HG02981 (cell line): ENCODE data around the gene ADARB1.

Experiments
- ATAC-seq: cut with Tn5 transposase; IDR thresholded peaks from one replicate; pipeline ENCODE4 v1.9.1; 2021; ENCODE audit warnings: mild to moderate bottlenecking, moderate library complexity; ENCODE audit not compliant: unreplicated experiment

Gene ADARB1

GRCh38 chr21:45054927-45055612, 19.3 kb upstream of the ADARB1 start:
- ATAC-seq = no peak

GRCh38 chr21:45055861-45056260, 18.5 kb upstream of the ADARB1 start:
- ATAC-seq = no peak

- ATAC-seq = no peak
Measured at GRCh38 chr21:45056296-45056904, 18.0 kb upstream of the ADARB1 start.

GRCh38 chr21:45056917-45057560, 17.3 kb upstream of the ADARB1 start:
- no peak for ATAC-seq

- no peak for ATAC-seq
Measured at GRCh38 chr21:45057886-45058285, 16.5 kb upstream of the ADARB1 start.

DNA sequence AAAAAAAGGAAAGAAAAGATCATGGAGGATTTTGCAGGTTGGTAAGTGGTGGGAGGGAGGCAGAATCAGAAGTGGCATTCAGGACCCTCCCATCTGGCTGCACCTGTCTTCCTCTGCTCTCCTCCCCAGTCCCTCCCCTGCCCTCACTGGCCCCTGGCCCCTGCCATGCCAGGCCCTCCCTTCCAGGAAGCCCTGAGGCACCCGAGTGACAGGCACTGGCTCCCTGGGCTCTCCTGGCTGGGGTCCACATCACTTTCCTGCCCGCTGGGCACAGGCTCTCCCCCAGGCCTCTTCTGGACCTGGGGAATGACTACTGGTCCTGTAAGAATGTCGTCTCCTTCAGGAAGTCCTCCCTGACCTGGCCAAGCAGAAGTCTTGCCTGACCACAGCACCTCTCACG, 15.3 kb upstream of the ADARB1 start:
- no peak for ATAC-seq

- ATAC-seq = no peak
Measured at GRCh38 chr21:45060089-45060488, 14.3 kb upstream of the ADARB1 start.

DNA sequence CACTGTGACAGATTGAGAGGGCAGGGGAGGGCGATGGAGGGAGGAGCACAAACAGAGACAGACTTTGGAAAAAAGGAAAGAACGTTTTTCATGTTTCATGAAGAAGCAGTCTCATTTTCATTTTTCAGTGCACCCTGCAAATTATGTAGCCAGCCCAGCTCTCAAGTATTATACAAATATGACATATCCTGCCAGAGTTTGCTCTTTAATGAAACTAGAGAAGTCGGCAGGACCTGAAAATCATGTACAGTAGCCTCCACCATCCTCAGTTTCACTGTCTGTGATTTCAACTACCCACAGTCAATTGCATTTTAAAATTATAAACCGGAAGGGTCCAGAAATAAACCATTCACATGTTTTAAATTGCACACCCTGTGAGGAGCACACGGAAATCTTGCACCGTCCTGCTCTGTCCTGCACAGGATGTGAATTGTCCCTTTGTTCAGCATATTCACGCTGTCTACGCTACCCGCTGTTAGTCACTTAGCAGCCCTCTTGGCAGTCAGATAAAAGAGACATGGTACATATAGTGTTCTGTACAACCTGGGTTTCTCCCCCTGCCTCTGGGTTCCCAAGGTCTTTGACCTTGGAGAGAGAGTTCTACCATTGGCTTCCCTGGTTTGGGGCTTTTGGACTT, 13.6 kb upstream of the ADARB1 start:
- no peak for ATAC-seq

DNA sequence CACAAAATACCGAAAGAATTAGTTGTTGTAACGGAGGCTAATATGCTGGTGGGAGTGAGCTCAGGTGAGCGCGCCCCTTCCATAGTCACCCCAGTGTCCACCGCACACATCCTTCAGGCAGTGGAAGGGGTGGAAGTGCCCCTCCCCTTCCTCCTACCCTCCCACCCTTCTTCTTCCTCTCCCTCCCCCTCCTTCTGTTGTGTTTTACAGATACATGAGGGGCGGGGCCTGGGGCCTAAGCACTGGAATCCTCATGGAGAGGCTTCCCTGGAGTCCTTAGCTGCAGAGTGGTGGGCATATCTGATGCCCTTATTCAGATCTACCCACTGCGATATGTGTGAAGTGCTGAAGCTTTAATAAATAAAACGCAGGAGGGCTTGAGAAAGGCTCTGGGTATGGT, 10.3 kb upstream of the ADARB1 start:
- ATAC-seq = no peak

DNA sequence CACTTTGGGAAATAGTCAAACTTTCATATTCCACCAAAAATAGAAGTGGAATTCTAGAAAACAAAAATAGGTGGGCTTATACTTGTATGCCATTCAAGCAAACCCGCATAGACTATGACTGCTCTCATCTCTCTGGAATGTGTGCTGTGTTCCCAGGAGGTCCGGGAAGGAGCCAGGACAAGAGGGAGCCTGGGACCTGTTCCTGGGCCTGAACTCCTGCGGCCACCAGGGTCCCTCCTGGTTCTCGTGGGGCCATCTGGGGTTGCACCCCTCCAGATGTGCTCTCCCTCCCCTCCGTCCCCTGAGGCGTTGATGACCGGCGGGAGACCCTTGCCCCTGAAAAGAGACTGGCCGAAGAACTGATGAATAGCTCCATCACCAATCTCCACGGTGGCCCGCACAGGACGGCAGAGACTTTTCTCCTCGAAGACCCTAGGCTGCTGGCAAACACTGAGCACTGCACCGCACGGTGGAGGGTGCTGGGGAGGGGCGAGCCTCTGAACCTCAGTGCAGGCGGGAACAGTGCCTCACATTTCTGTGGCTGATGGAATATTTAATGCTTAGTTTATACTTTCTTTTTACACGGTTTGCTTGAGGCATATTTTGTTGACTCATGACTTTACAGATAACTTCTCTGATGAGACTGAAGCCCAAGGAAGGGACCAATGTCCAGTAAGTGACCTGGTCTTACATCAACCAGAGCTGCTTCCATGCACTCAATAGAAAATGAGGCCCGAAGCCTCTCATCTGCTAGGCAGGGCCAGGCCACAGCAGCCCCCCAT, 9.6 kb upstream of the ADARB1 start:
- no peak for ATAC-seq

DNA sequence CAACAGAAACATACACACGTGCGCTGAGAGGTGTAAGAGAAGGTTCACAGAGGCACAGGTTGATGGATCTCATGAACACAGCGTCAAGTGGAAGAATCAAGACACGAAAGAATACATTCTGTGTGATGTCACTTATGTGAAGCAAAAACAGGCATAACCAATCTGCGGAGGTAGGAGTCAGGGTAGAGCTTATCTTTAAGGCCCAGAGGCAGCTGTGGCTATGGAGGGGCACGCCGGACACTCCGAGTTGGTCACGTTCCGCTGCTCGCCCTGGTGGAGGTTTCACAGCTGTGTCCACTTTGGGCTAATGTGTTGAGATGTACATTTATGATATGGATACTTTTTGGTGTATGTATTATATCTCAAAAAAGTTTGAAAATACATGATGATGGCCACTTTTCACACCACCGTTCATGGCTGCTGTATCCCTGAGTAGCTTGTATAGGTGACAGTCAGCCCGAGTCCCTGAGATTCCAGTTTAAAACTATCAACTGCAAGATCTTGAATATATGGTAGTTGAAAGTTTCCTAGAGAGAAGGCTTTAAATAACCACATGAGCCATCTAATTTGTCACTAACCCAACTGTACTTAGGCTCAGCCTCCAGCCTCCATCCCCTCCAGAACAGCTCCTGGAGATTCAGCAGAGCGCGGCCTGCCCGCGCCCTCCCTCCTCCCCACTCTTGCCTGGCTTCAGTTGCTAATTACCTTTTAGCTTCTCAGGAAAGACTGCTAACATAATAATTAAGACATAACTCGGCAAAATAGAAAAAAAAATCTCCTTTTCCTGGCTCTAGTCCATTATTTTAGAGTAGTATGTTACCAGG, 6.7 kb upstream of the ADARB1 start:
- ATAC-seq = no peak

GRCh38 chr21:45069085-45069484, 5.3 kb upstream of the ADARB1 start:
- no peak for ATAC-seq

DNA sequence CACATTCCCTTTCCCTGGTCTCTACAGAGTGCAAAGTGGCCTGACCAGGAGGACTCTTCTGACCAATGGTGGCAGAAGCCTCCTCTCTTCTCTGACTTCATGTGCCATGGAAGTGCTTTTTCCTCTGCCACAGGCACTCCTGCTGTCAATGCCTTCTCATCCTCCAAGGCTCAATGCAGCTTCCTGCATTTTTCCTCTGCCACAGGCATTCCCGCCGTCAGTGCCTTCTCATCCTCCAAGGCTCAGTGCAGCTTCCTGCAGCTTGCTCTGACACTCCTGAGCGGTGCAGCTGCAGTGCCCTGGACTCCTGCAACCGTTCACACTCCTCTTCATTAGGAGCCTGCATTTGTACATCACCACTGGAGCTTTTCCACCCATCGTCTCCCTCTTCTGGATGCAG, 4.7 kb upstream of the ADARB1 start:
- ATAC-seq = no peak

DNA sequence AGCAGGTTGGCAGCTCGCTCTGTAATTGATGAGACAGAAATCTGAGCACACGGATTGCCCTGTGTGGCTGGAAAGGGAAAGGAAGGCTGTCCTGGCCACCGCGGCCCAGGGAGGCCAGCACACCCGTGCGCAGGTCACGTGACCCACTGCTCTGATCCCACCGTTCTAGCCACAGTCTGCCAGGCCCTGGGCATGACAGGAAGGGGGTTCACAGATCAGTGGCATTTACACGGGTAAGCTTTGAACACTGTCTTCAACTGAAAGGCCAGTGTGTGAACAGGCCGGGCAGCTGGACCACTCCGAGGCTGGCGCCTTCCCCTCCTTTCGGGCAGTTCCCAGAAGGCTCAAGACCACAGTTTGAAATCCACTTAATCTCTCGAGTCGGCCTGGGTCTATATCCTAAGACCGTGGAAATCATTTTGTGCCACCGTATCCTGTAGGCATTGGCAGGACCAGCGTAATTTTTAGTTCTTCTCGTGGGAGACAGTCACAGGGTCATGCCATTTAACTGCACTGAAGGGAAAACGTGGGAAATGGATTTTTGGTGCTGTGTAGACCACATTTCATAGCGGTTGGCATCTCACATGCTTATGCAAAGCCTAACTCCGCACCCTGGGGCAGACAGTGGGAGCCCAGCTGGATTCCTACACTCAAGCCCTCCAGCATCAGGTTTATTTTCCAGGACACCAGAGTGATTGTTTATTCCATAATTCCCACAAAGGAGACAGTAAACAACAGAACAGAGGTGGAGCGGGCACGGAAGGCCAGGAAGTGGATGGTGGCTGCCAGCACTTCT, 3.1 kb upstream of the ADARB1 start:
- ATAC-seq = no peak

- ATAC-seq = no peak
Measured at GRCh38 chr21:45071874-45072737, 2.3 kb upstream of the ADARB1 start.

DNA sequence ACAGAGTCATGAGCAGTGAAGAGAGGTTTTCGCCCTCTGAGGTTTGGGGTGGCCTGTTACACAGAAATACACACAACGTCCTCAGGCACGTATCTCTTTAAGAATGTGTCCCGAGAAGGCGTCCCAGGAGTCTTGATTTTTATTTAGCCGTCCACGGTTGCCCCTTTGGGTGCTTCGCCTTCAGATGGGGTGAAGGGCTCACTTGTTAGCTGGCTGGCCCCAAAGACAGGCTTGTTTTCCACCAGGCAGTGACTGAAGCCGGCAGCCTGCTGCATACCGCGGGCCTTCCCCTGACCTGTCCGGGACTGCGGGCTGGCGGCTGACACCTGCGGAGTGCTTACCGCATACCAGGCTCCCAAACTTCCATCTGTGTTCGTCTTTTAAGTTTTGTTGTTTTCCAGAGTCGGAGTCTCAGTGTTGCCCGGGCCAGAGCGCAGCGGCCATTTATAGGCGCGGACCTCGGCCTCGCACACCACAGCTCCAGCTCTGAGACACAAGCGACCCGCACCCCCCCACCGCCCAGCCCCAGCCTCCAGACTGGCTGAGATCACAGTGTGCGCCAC, 1.6 kb upstream of the ADARB1 start:
- ATAC-seq = no peak

DNA sequence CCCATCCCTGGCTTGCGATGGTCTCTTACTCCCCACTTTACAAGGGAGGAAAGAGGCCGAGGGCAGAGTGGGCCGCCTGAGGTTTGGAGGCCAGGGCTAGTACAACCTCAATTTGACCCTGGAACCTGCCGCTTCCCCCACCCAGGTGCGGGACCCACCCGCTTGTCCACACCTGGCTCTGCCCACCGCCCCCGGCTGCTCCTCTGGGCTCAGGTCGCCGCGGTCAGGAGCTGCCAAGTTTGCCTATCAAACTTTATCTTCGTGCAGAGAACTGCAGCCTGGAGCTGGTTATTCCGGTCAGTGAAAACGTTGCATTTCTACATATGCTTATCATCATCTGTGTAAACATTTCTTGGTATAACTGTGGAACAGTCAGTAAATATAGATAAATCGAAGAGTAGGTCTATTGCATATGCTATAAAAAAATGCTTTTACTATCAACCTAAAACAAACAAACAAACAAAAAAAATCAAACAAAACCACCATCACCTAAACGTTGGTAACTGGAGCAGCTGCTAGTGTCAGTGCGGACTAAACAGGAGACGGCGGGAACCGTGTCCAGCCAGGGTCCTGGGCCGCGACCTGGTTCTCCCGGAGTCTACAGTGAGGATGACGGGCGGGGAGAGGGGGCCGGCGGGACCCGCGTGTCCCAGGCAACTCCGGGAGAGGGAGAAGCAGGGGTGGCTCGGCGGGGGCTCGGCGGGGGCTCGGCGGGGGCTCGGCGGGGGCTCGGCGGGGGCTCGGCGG, 906 bp upstream of the ADARB1 start:
- no peak for ATAC-seq
